ENCODE results near the gene GLG1.

The GLG1 gene

GRCh38 chr16:74570412-74571301, 36.3 kb downstream of the GLG1 start:
- POLR2A ChIA-PET (ENCODE audit: low non-redundant PET): no interaction called here
- no peak overlapping the region for H3K27ac ChIP-seq

GRCh38 chr16:74568961-74569631, 37.8 kb downstream of the GLG1 start:
- POLR2A ChIA-PET (ENCODE audit: low non-redundant PET): no interaction called here
- peak; percentile 30 for DNase-seq (ENCODE audit: low spot score)
- TF ChIP-seq CTCF (conservative IDR thresholded peaks at IDR 0.05; ENCODE audit: low read depth): no peak
- no peak overlapping the region for H3K27ac ChIP-seq
- CTCF ChIA-PET: interaction anchor here (0.6 kb wide), 1 partner anchor 10 kb away, joined by 4 read pairs; no protein-coding TSS in a partner anchor

More at GRCh38 chr16:74570412-74571301, 36.3 kb downstream of the GLG1 start:
- no peak for TF ChIP-seq CTCF (conservative IDR thresholded peaks at IDR 0.05; ENCODE audit: low read depth)
- no peak for DNase-seq (ENCODE audit: low spot score)
- CTCF ChIA-PET: no interaction called here

- ChIA-PET CTCF (interaction anchor here (0.5 to 0.7 kb wide), 2 partner anchors 243 to 1412 kb away, joined by 3 read pairs; no protein-coding TSS in a partner anchor), POLR2A (ENCODE audit: low non-redundant PET) (no interaction called here)
- DNase-seq (ENCODE audit: low spot score): no peak
- H3K27ac ChIP-seq: no peak overlapping the region
- TF ChIP-seq CTCF (conservative IDR thresholded peaks at IDR 0.05; ENCODE audit: low read depth): no peak
Observed at GRCh38 chr16:74567901-74568300, 39.0 kb downstream of the GLG1 start.

GRCh38 chr16:74565378-74565777, 41.5 kb downstream of the GLG1 start:
- DNase-seq (ENCODE audit: low spot score): no peak
- CTCF ChIA-PET: no interaction called here
- POLR2A ChIA-PET (ENCODE audit: low non-redundant PET): no interaction called here
- H3K27ac ChIP-seq: no peak overlapping the region
- no peak for TF ChIP-seq CTCF (conservative IDR thresholded peaks at IDR 0.05; ENCODE audit: low read depth)

- no peak for DNase-seq (ENCODE audit: low spot score)
- no peak overlapping the region for H3K27ac ChIP-seq
- no peak for TF ChIP-seq CTCF (conservative IDR thresholded peaks at IDR 0.05; ENCODE audit: low read depth)
- ChIA-PET POLR2A (ENCODE audit: low non-redundant PET) (no interaction called here), CTCF (no interaction called here)
Observed at GRCh38 chr16:74564451-74564984, 42.4 kb downstream of the GLG1 start.

- POLR2A ChIA-PET (ENCODE audit: low non-redundant PET): no interaction called here
- DNase-seq (ENCODE audit: low spot score): no peak
- CTCF ChIA-PET: no interaction called here
- H3K27ac ChIP-seq: peak overlapping the region; percentile 30; the same call in 1 of the 2 replicates
- no peak for TF ChIP-seq CTCF (conservative IDR thresholded peaks at IDR 0.05; ENCODE audit: low read depth)
Observed at GRCh38 chr16:74563828-74564263, 43.1 kb downstream of the GLG1 start.
